Neuronal stem cell (in vitro differentiated cells): ENCODE measurements around the gene CAP1.

ENCODE experiments used
- DNase-seq: peaks from one replicate; pipeline ENCODE4 v3.0.0-alpha.2; 2013; ENCODE audit warnings: low spot score
- H2AFZ ChIP-seq: one replicate; pipeline ENCODE4 v1.6.1; 2013; ENCODE audit warnings: mild to moderate bottlenecking, low read length, inconsistent platforms
- H2AK5ac ChIP-seq: 2 replicates; pipeline ENCODE4 v1.6.1; 2013; ENCODE audit warnings: low read depth, mild to moderate bottlenecking, inconsistent platforms, low read length, moderate library complexity, mixed read lengths
- H2BK120ac ChIP-seq: 2 replicates; pipeline ENCODE4 v1.6.1; 2013; ENCODE audit warnings: low read depth, mild to moderate bottlenecking, inconsistent platforms, low read length, moderate library complexity, mixed read lengths
- H2BK12ac ChIP-seq: one replicate; pipeline ENCODE4 v1.6.1; 2013; ENCODE audit warnings: low read length, inconsistent platforms
- H2BK15ac ChIP-seq: 2 replicates; pipeline ENCODE4 v1.6.1; 2013; ENCODE audit warnings: mild to moderate bottlenecking, low read length, inconsistent platforms, mixed read lengths
- H2BK5ac ChIP-seq: one replicate; pipeline ENCODE4 v1.6.1; 2013; ENCODE audit warnings: inconsistent platforms, mild to moderate bottlenecking, low read length, moderate library complexity
- H3K14ac ChIP-seq: one replicate; pipeline ENCODE4 v1.6.1; 2013; ENCODE audit warnings: low read length, inconsistent platforms
- H3K18ac ChIP-seq: 2 replicates; pipeline ENCODE4 v1.6.1; 2013; ENCODE audit warnings: low read length, inconsistent platforms
- H3K23ac ChIP-seq: 2 replicates; pipeline ENCODE4 v1.6.1; 2013; ENCODE audit warnings: low read depth, mild to moderate bottlenecking, mixed read lengths, low read length, inconsistent platforms; ENCODE audit not compliant: poor library complexity
- H3K27ac ChIP-seq: replicated peaks from 3 replicates; pipeline ENCODE4 v1.5.1; 2013; ENCODE audit warnings: low read length, inconsistent platforms
- H3K27me3 ChIP-seq, 3 experiments: 2 replicates each; pipeline ENCODE4 v1.6.1; 2013; ENCODE audit warnings: low read length in 3 of 3, mild to moderate bottlenecking in 2 of 3, inconsistent platforms in 1 of 3, low read depth in 1 of 3, mixed read lengths in 1 of 3, moderate library complexity in 1 of 3; ENCODE audit not compliant: control insufficient read depth in 3 of 3, insufficient read depth in 3 of 3
- H3K36me3 ChIP-seq, 2 donors: replicated peaks in 1 of 2; 2 replicates each; pipeline ENCODE4 v1.6.1; 2013; ENCODE audit warnings: low read length in 2 of 2; ENCODE audit not compliant: control insufficient read depth in 2 of 2, insufficient read depth in 2 of 2
- H3K4ac ChIP-seq: 2 replicates; pipeline ENCODE4 v1.6.1; 2013; ENCODE audit warnings: inconsistent platforms, mild to moderate bottlenecking, low read length, moderate library complexity
- H3K4me1 ChIP-seq, 2 donors: 1 replicate in 1 of 2; 2 replicates in 1 of 2; pipeline ENCODE4 v1.6.1; 2013; ENCODE audit warnings: low read length in 2 of 2, low read depth in 1 of 2; ENCODE audit not compliant: control insufficient read depth in 2 of 2, insufficient read depth in 1 of 2
- H3K4me2 ChIP-seq: one replicate; pipeline ENCODE4 v1.6.1; 2013; ENCODE audit warnings: mild to moderate bottlenecking, low read length, inconsistent platforms; ENCODE audit not compliant: insufficient read depth, poor library complexity, severe bottlenecking
- H3K4me3 ChIP-seq, 2 donors: 2 replicates each; pipeline ENCODE4 v1.5.1; 2013; ENCODE audit warnings: low read length in 2 of 2, mild to moderate bottlenecking in 2 of 2, inconsistent platforms in 1 of 2, moderate library complexity in 1 of 2
- H3K79me1 ChIP-seq: one replicate; pipeline ENCODE4 v1.6.1; 2013; ENCODE audit warnings: low read depth, mild to moderate bottlenecking, inconsistent platforms, low read length, moderate library complexity
- H3K9ac ChIP-seq: one replicate; pipeline ENCODE4 v1.6.1; 2013; ENCODE audit warnings: mild to moderate bottlenecking, low read depth, low read length, inconsistent platforms; ENCODE audit not compliant: poor library complexity
- H3K9me3 ChIP-seq, 2 donors: replicated peaks in 1 of 2; 2 replicates each; pipeline versions ENCODE3 to v1.6.1; 2013; ENCODE audit warnings: low read length in 2 of 2, mild to moderate bottlenecking in 2 of 2, inconsistent platforms in 1 of 2, low read depth in 1 of 2, mixed read lengths in 1 of 2, moderate library complexity in 1 of 2; ENCODE audit not compliant: control insufficient read depth in 2 of 2, insufficient read depth in 1 of 2
- H4K8ac ChIP-seq: one replicate; pipeline ENCODE4 v1.6.1; 2013; ENCODE audit warnings: low read depth, mild to moderate bottlenecking, inconsistent platforms, low read length, moderate library complexity
- H4K91ac ChIP-seq: one replicate; pipeline ENCODE4 v1.6.1; 2013; ENCODE audit warnings: low read length, low read depth, mild to moderate bottlenecking, inconsistent platforms; ENCODE audit not compliant: poor library complexity
- WGBS, 2 donors: extraction: QIAGEN DNeasy Blood & Tissue Kit; methylation state at CpG; one replicate each; pipeline ENCODE4 v1.1.7; 2013; ENCODE audit warnings: missing lambda C conversion rate in 2 of 2, mixed read lengths in 1 of 2; ENCODE audit not compliant: insufficient read length in 2 of 2, insufficient replicate concordance in 1 of 2; ENCODE audit errors: extremely low coverage in 2 of 2; 5-methylcytosine and 5-hydroxymethylcytosine counted together

Gene CAP1

GRCh38 chr1:40064797-40065499 is 24.4 kb downstream of the CAP1 start:
- H3K23ac ChIP-seq, result no peak overlapping the region
- H2AFZ ChIP-seq, result no peak overlapping the region
- H2BK12ac ChIP-seq, result no peak overlapping the region
- H3K9me3 ChIP-seq, result no peaks in the 10 kb centered on the region
- H3K14ac ChIP-seq, result no peak overlapping the region
- H3K36me3 ChIP-seq, result peaks cover 32 to 97% of the 10 kb centered on the region in 2 donors
- no peak overlapping the region for H3K4me3 ChIP-seq
- H2BK15ac ChIP-seq, result no peak overlapping the region
- WGBS, 2 donors, result no CpG with 5 or more reads among the region's 2 CpGs
- no peak overlapping the region for H4K91ac ChIP-seq
- no peak overlapping the region for H2BK120ac ChIP-seq
- no peak overlapping the region for H3K9ac ChIP-seq
- H3K4me2 ChIP-seq, result no peak overlapping the region
- no peaks in the 10 kb centered on the region for H3K4me1 ChIP-seq
- H3K27ac ChIP-seq, result no peak overlapping the region
- H3K18ac ChIP-seq, result no peak overlapping the region
- H4K8ac ChIP-seq, result no peak overlapping the region
- no peaks in the 10 kb centered on the region for H3K79me1 ChIP-seq
- H3K27me3 ChIP-seq, result no peaks in the 10 kb centered on the region
- DNase-seq, result no peak
- H3K4ac ChIP-seq, result no peak overlapping the region
- no peak overlapping the region for H2BK5ac ChIP-seq
- H2AK5ac ChIP-seq, result no peak overlapping the region

GRCh38 chr1:40067023-40067422 is 26.5 kb downstream of the CAP1 start:
- H2AFZ ChIP-seq, result no peak overlapping the region
- H3K36me3 ChIP-seq, result peaks cover 35 to 97% of the 10 kb centered on the region in 2 donors

GRCh38 chr1:40067851-40068250 is 27.3 kb downstream of the CAP1 start:
- no peak overlapping the region for H2BK120ac ChIP-seq

More at GRCh38 chr1:40067023-40067422, 26.5 kb downstream of the CAP1 start:
- no peak overlapping the region for H2BK120ac ChIP-seq
- H3K14ac ChIP-seq, result no peak overlapping the region
- no CpG with 5 or more reads among the region's 2 CpGs for WGBS, 2 donors
- no peak overlapping the region for H2AK5ac ChIP-seq
- H2BK12ac ChIP-seq, result no peak overlapping the region
- H2BK5ac ChIP-seq, result no peak overlapping the region
- H3K27me3 ChIP-seq, result no peaks in the 10 kb centered on the region
- H3K79me1 ChIP-seq, result no peaks in the 10 kb centered on the region
- no peak overlapping the region for H3K27ac ChIP-seq
- no peak overlapping the region for H3K4ac ChIP-seq
- H3K23ac ChIP-seq, result no peak overlapping the region
- no peaks in the 10 kb centered on the region for H3K4me1 ChIP-seq
- DNase-seq, result no peak
- H3K9ac ChIP-seq, result no peak overlapping the region
- no peak overlapping the region for H4K8ac ChIP-seq
- no peak overlapping the region for H3K18ac ChIP-seq
- no peak overlapping the region for H3K4me2 ChIP-seq
- no peak overlapping the region for H3K4me3 ChIP-seq
- H4K91ac ChIP-seq, result no peak overlapping the region
- H2BK15ac ChIP-seq, result no peak overlapping the region
- no peaks in the 10 kb centered on the region for H3K9me3 ChIP-seq

DNA sequence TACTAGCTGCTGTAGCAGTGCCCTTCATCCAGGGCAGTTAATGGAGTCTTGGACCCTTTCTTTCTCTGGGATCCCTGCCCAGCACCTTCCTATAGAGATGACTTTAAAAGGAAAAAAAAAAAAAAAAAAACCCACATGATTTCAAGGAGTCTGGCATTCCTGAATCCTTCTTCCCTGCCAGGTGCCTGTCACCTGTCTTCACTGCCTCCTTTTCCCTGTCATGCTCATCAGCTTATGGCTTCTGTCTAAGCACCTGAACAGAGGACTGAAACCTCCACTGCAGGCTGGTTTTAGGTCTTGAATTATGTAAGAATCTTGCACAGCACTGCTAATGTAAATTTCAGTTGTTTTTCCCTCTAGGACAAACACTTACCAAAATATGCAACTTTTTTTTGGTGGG is 31.6 kb downstream of the CAP1 start:
- Histone ChIP-seq H3K18ac (no peak overlapping the region), H3K36me3 (peaks cover 26 to 98% of the 10 kb centered on the region in 2 donors), H3K27me3 (no peaks in the 10 kb centered on the region)

More at GRCh38 chr1:40067851-40068250, 27.3 kb downstream of the CAP1 start:
- H3K4me3 ChIP-seq, result no peak overlapping the region
- H2BK5ac ChIP-seq, result no peak overlapping the region
- DNase-seq, result no peak
- no peak overlapping the region for H4K8ac ChIP-seq
- no peaks in the 10 kb centered on the region for H3K4me1 ChIP-seq
- no peak overlapping the region for H3K23ac ChIP-seq
- H3K36me3 ChIP-seq, result peaks cover 39 to 97% of the 10 kb centered on the region in 2 donors
- H3K4ac ChIP-seq, result no peak overlapping the region
- no peak overlapping the region for H3K9ac ChIP-seq
- no peak overlapping the region for H2BK15ac ChIP-seq
- no peak overlapping the region for H3K14ac ChIP-seq
- H2AFZ ChIP-seq, result no peak overlapping the region
- H4K91ac ChIP-seq, result no peak overlapping the region
- WGBS, 2 donors, result no CpG with 5 or more reads among the region's 3 CpGs
- H3K4me2 ChIP-seq, result no peak overlapping the region
- H3K18ac ChIP-seq, result no peak overlapping the region
- no peaks in the 10 kb centered on the region for H3K79me1 ChIP-seq
- no peaks in the 10 kb centered on the region for H3K27me3 ChIP-seq
- H3K9me3 ChIP-seq, result no peaks in the 10 kb centered on the region
- no peak overlapping the region for H2BK12ac ChIP-seq
- no peak overlapping the region for H3K27ac ChIP-seq
- no peak overlapping the region for H2AK5ac ChIP-seq

More for the DNA sequence above, 31.6 kb downstream of the CAP1 start:
- no peak overlapping the region for H2AFZ ChIP-seq
- H2BK120ac ChIP-seq, result no peak overlapping the region
- no peak overlapping the region for H2BK12ac ChIP-seq
- H3K14ac ChIP-seq, result no peak overlapping the region
- no peak overlapping the region for H2AK5ac ChIP-seq
- no peak overlapping the region for H3K23ac ChIP-seq
- H3K9me3 ChIP-seq, result no peaks in the 10 kb centered on the region
- no peak overlapping the region for H3K27ac ChIP-seq
- H3K79me1 ChIP-seq, result peaks cover 2% of the 10 kb centered on the region
- H4K8ac ChIP-seq, result no peak overlapping the region
- no peak overlapping the region for H3K4me3 ChIP-seq
- H2BK5ac ChIP-seq, result no peak overlapping the region
- H3K4ac ChIP-seq, result no peak overlapping the region
- DNase-seq, result no peak
- no peak overlapping the region for H4K91ac ChIP-seq
- H3K4me2 ChIP-seq, result no peak overlapping the region
- no peaks in the 10 kb centered on the region for H3K4me1 ChIP-seq
- H3K9ac ChIP-seq, result no peak overlapping the region
- H2BK15ac ChIP-seq, result no peak overlapping the region
